Nephron progenitor cell (in vitro differentiated cells): Measurements from ENCODE around the gene ETFRF1.
A peak's percentile ranks its signal among the peaks of the same experiment; 100 is the strongest.

Source experiments
- DNase-seq: peaks from one replicate; pipeline ENCODE4 v3.0.0; 2021
- H3K27ac Mint-ChIP-seq: 2 replicates; pipeline ENCODE4 v1.8.0; 2021; ENCODE audit warnings: mild to moderate bottlenecking, moderate library complexity, mixed read lengths
- H3K27me3 Mint-ChIP-seq: 2 replicates; pipeline ENCODE4 v1.8.0; 2021; ENCODE audit warnings: mild to moderate bottlenecking, low read depth, mixed read lengths; ENCODE audit not compliant: poor library complexity
- H3K36me3 Mint-ChIP-seq: 2 replicates; pipeline ENCODE4 v1.8.0; 2021; ENCODE audit warnings: low read depth, mixed read lengths
- H3K4me1 Mint-ChIP-seq: 2 replicates; pipeline ENCODE4 v1.8.0; 2021; ENCODE audit warnings: mixed read lengths
- H3K4me3 Mint-ChIP-seq: 2 replicates; pipeline ENCODE4 v1.8.0; 2021; ENCODE audit warnings: mild to moderate bottlenecking, moderate library complexity, mixed read lengths
- H3K9me3 Mint-ChIP-seq: 2 replicates; pipeline ENCODE4 v1.8.0; 2021; ENCODE audit warnings: mild to moderate bottlenecking, moderate library complexity, mixed read lengths
- TF ChIP-seq, protein P1 (sequence below): fragments of 200-600 bp; sonication (generic); IDR thresholded peaks from 2 replicates; pipeline ENCODE4 v1.5.0; 2021; ENCODE audit warnings: antibody characterized with exemption

Gene ETFRF1

DNA sequence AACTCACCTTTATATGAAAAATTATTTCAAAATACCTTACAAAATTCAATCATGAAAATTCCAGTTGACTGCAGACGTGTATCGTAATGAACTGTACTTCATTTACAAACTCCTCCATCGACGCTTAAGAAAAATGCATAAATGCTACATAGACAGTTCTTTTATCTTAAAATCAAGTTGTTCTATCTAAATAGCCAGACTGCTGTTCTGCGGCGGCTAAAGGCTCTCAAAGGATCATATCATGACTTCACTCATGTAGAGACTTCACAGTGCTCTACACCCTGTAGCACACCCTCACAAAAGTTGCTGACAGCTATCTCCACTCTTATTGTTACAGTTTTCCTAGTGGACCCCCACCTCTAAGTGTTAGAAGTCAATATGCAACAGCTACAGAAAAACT, 50.5 kb downstream of the ETFRF1 start:
- Mint-ChIP-seq H3K4me3 (no peak overlapping the region), H3K27me3 (no peaks in the 10 kb centered on the region), H3K36me3 (peaks cover 35% of the 10 kb centered on the region), H3K27ac (no peak overlapping the region), H3K9me3 (peaks cover 4% of the 10 kb centered on the region), H3K4me1 (peaks cover 18% of the 10 kb centered on the region)
- no peak for DNase-seq
- TF ChIP-seq, protein P1, sequence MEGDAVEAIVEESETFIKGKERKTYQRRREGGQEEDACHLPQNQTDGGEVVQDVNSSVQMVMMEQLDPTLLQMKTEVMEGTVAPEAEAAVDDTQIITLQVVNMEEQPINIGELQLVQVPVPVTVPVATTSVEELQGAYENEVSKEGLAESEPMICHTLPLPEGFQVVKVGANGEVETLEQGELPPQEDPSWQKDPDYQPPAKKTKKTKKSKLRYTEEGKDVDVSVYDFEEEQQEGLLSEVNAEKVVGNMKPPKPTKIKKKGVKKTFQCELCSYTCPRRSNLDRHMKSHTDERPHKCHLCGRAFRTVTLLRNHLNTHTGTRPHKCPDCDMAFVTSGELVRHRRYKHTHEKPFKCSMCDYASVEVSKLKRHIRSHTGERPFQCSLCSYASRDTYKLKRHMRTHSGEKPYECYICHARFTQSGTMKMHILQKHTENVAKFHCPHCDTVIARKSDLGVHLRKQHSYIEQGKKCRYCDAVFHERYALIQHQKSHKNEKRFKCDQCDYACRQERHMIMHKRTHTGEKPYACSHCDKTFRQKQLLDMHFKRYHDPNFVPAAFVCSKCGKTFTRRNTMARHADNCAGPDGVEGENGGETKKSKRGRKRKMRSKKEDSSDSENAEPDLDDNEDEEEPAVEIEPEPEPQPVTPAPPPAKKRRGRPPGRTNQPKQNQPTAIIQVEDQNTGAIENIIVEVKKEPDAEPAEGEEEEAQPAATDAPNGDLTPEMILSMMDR: no peak

DNA sequence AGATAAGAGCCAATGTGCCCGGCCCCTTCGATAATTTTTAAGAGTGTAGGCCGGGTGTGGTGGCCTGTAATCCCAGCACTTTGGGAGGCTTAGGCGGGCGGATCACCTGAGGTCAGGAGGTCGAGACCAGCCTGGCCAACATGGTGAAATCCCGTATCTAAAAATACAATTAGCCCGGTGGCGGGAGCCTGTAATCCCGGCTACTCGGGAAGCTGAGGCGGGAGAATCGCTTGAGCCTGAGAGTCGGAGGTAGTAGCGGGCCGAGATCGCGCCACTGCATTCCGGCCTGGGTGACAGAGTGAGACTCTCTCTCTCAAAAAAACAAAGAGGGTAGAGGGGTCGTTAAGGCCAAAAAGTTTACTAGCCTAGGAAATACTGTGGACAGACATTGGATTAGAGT, 53.1 kb downstream of the ETFRF1 start:
- H3K4me3 Mint-ChIP-seq: peak overlapping the region; percentile 61
- H3K4me1 Mint-ChIP-seq: peaks cover 33% of the 10 kb centered on the region
- H3K27me3 Mint-ChIP-seq: peaks cover under 1% of the 10 kb centered on the region
- TF ChIP-seq, protein P1: no peak
- peaks cover 35% of the 10 kb centered on the region for H3K36me3 Mint-ChIP-seq
- H3K9me3 Mint-ChIP-seq: peaks cover 4% of the 10 kb centered on the region
- H3K27ac Mint-ChIP-seq: no peak overlapping the region
- no peak for DNase-seq

DNA sequence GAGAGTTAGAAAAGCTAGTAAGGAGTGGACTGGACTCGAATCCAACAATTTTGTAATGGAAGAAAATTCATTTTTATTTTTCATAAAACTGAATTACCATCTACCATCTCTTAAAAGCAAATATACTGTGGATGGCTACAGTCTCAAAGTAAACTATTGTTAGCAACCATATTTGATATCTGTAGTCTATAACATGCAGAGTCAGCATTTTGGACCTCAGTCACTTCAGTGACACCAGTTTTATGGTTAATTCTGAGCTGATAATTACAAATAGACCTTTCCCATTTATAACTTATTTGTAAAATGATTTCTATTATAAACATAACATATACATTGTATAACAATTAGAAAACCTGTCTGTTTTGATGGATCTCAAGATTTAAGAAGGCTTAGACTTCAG, 53.7 kb downstream of the ETFRF1 start:
- TF ChIP-seq, protein P1: no peak
- Mint-ChIP-seq H3K9me3 (peaks cover 4% of the 10 kb centered on the region), H3K36me3 (peaks cover 35% of the 10 kb centered on the region), H3K4me1 (peaks cover 33% of the 10 kb centered on the region), H3K4me3 (peak overlapping the region; percentile 94), H3K27ac (no peak overlapping the region), H3K27me3 (peaks cover 5% of the 10 kb centered on the region)
- no peak for DNase-seq

DNA sequence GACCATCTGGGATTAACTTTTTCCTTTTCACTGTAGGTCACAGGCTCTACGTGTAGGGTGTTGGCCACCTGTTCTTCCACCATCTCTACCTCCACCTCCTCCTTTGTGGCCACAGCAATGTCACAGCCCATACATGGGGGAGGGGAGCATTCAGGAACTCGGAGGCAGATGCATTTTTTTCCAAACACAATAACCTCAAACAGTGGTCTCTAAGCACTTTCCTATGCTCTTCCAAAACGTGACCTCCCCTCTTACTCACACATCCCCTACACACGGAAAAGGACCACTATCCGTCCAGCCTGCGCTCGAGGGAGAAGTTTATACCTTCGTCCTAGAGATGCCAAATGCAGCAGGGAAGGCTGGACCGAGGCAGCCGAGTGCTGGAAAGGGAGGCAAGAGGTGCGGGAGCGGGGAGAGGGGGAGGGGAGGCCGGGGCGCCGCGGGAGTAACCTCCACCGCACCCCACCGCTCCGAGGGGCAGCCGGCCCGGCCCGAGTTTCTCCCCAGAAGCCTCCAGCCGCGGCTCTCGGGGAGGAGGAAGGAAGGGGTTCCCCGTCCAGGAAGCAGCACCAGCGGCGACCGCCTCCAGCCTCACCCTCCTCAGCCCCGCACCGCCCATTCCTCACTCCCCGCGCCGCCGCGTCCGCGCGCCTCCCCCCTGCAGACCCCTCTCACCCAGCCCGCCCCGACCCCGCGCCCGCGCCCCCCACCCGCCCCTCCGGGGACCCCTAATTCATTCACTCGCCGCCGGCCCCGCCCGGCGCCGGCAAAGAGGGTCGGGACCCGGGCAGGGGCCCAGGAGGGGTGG, 55.1 kb downstream of the ETFRF1 start:
- H3K4me1 Mint-ChIP-seq: peaks cover 43% of the 10 kb centered on the region
- DNase-seq: peak; percentile 69
- H3K36me3 Mint-ChIP-seq: peaks cover 27% of the 10 kb centered on the region
- H3K9me3 Mint-ChIP-seq: peaks cover 4% of the 10 kb centered on the region
- peak overlapping the region; percentile 93 for H3K27ac Mint-ChIP-seq
- TF ChIP-seq, protein P1: no peak
- H3K4me3 Mint-ChIP-seq: peak overlapping the region; percentile 94
- H3K27me3 Mint-ChIP-seq: peaks cover 5% of the 10 kb centered on the region

DNA sequence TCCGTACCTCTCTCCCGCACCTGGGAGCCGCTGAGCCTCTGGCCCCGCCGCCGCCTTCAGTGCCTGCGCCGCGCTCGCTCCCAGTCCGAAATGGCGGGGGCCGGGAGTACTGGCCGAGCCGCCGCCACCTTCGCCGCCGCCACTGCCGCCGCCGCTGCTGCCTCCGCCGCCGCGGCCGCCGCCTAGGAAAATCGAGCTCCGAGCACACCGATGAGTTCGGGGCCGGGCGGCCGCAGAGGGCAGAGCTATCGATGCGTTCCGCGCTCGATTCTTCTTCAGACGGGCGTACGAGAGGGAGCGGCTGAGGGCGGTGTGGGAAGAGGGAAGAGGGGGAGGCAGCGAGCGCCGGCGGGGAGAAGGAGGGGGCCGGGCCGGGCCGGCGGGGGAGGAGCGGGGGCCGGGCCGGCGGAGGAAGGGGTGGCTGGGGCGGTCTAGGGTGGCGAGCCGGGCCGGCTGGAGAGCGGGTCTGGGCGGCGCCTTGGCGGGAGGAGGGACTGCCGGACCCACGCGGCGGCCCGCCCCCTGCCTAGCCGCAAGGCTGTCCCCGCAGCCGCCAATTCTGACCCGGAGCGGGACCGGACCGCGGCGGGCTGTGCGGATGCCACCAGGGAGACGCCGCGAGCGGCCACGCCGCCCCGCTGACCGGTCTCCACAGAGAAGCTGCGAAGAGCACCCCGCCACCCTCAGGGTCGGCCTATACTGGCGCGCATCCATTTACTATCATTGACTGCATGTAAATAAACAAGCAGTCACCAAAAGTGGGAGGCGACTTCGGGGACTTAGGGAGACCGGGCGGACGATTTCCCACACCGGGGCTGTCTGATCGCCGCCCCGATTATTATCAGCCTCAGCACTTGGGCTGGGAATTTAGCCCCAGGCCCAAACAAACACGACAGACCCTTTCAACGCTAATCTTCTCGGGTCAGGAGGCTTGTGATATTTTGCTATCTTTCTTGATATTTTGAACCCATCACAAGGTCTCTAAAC, 56.0 kb downstream of the ETFRF1 start, which contains the start of gene KRAS:
TSS of gene KRAS (minus strand) at position 186 of the 987 bp plus-strand sequence.
- Mint-ChIP-seq H3K4me1 (peaks cover 39% of the 10 kb centered on the region), H3K27ac (peak within 1 kb of the TSS; percentile 93), H3K36me3 (peaks cover 18% of the 10 kb centered on the region), H3K9me3 (peaks cover 4% of the 10 kb centered on the region), H3K27me3 (peaks cover 5% of the 10 kb centered on the region), H3K4me3 (peak within 1 kb of the TSS; percentile 94)
- peak; percentile 96 for DNase-seq
- TF ChIP-seq, protein P1: no peak
